CD14-positive monocyte (primary cell): ENCODE data around the gene KSR1. TPM values are rescaled to one million over a fixed set of nuclear protein-coding genes. Genes with fewer than 3 reads are reported as not detected.
"Not testable (repeated sequence)": the region's sequence is repeated elsewhere in the genome, so short reads cannot be mapped to it uniquely, and the experiment has no call there.

Source experiments
- DNase-seq, 3 donors: peaks; one replicate each; pipeline ENCODE4 v3.0.0-alpha.2; 2011 to 2022
- H2AFZ ChIP-seq: 2 replicates; pipeline ENCODE4 v1.6.0; 2012; ENCODE audit warnings: mild to moderate bottlenecking, low read depth, low read length, inconsistent platforms; ENCODE audit not compliant: insufficient read depth, poor library complexity, severe bottlenecking
- H3K27ac ChIP-seq, 2 donors: 1 replicate in 1 of 2; 2 replicates in 1 of 2; pipeline ENCODE4 v1.5.1; 2012 to 2013; ENCODE audit warnings: low read length in 2 of 2, control low read depth in 1 of 2, inconsistent platforms in 1 of 2, low read depth in 1 of 2, mild to moderate bottlenecking in 1 of 2
- H3K27me3 ChIP-seq, 2 donors: one replicate each; pipeline versions ENCODE4 v1.6.0 to v1.6.1; 2011 to 2013; ENCODE audit warnings: low read length in 2 of 2; ENCODE audit not compliant: control insufficient read depth in 2 of 2, insufficient read depth in 2 of 2
- H3K36me3 ChIP-seq, 2 donors: replicated peaks in 1 of 2; 1 replicate in 1 of 2; 2 replicates in 1 of 2; pipeline versions ENCODE4 v1.5.1 to v1.6.1; 2012 to 2013; ENCODE audit warnings: low read length in 2 of 2, control low read depth in 1 of 2, inconsistent platforms in 1 of 2, mild to moderate bottlenecking in 1 of 2; ENCODE audit not compliant: insufficient read depth in 2 of 2, control insufficient read depth in 1 of 2
- H3K4me1 ChIP-seq, 2 donors: 1 replicate in 1 of 2; 2 replicates in 1 of 2; pipeline versions ENCODE4 v1.5.1 to v1.6.1; 2012 to 2013; ENCODE audit warnings: low read length in 2 of 2, control low read depth in 1 of 2, inconsistent platforms in 1 of 2, mild to moderate bottlenecking in 1 of 2, moderate library complexity in 1 of 2; ENCODE audit not compliant: insufficient read depth in 2 of 2, control insufficient read depth in 1 of 2
- H3K4me2 ChIP-seq: replicated peaks from 2 replicates; pipeline ENCODE3; 2012; ENCODE audit warnings: low read length, moderate library complexity, mild to moderate bottlenecking; ENCODE audit not compliant: poor library complexity, severe bottlenecking; ENCODE audit errors: extremely low read depth
- H3K4me3 ChIP-seq, 3 experiments: fragments of 200-600 bp in 1 of 3; sonication (generic) in 1 of 3; replicated peaks in 1 of 3; 1 replicate in 2 of 3; 2 replicates in 1 of 3; pipeline ENCODE4 v1.5.1; 2011 to 2013; ENCODE audit warnings: low read length in 3 of 3, mild to moderate bottlenecking in 3 of 3, control low read depth in 2 of 3, low read depth in 2 of 3, inconsistent platforms in 1 of 3, moderate library complexity in 1 of 3
- H3K79me2 ChIP-seq: 2 replicates; pipeline ENCODE4 v1.6.0; 2012; ENCODE audit warnings: mild to moderate bottlenecking, control low read depth, inconsistent platforms, low read length, moderate library complexity; ENCODE audit not compliant: insufficient read depth
- H3K9ac ChIP-seq: 2 replicates; pipeline ENCODE4 v1.6.0; 2017; ENCODE audit warnings: low read length, mild to moderate bottlenecking; ENCODE audit not compliant: insufficient read depth, poor library complexity, severe bottlenecking
- H3K9me3 ChIP-seq, 2 donors: replicated peaks in 1 of 2; 1 replicate in 1 of 2; 2 replicates in 1 of 2; pipeline versions ENCODE4 v1.5.1 to v1.6.1; 2012 to 2013; ENCODE audit warnings: low read length in 2 of 2, control low read depth in 1 of 2; ENCODE audit not compliant: control insufficient read depth in 1 of 2, insufficient read depth in 1 of 2
- H4K20me1 ChIP-seq: 2 replicates; pipeline ENCODE4 v1.6.0; 2012; ENCODE audit warnings: mild to moderate bottlenecking, low read length, control low read depth, moderate library complexity; ENCODE audit not compliant: insufficient read depth
- H3K27ac Mint-ChIP-seq, 7 donors: one replicate each; pipeline ENCODE4 v1.8.0; 2020; ENCODE audit warnings: mild to moderate bottlenecking in 7 of 7, mixed read lengths in 7 of 7, moderate library complexity in 6 of 7, inconsistent platforms in 2 of 7
- H3K27me3 Mint-ChIP-seq, 3 donors: one replicate each; pipeline ENCODE4 v1.8.0; 2021 to 2022; ENCODE audit warnings: low read depth in 3 of 3, mild to moderate bottlenecking in 3 of 3, mixed read lengths in 3 of 3, moderate library complexity in 3 of 3, inconsistent platforms in 1 of 3
- H3K36me3 Mint-ChIP-seq, 2 donors: one replicate each; pipeline ENCODE4 v1.8.0; 2020; ENCODE audit warnings: mixed read lengths in 2 of 2, inconsistent platforms in 1 of 2, mild to moderate bottlenecking in 1 of 2
- H3K4me1 Mint-ChIP-seq: one replicate; pipeline ENCODE4 v1.8.0; 2020; ENCODE audit warnings: mild to moderate bottlenecking, mixed read lengths
- H3K4me3 Mint-ChIP-seq, 2 donors: one replicate each; pipeline ENCODE4 v1.8.0; 2020; ENCODE audit warnings: mild to moderate bottlenecking in 2 of 2, mixed read lengths in 2 of 2, moderate library complexity in 1 of 2
- H3K9me3 Mint-ChIP-seq, 7 donors: one replicate each; pipeline ENCODE4 v1.8.0; 2020 to 2022; ENCODE audit warnings: mixed read lengths in 7 of 7, mild to moderate bottlenecking in 6 of 7, moderate library complexity in 6 of 7, inconsistent platforms in 2 of 7
- WGBS: methylation state at CpG from one replicate; pipeline ENCODE4 v1.1.5; 2013; ENCODE audit warnings: missing lambda C conversion rate; ENCODE audit not compliant: insufficient coverage; 5-methylcytosine and 5-hydroxymethylcytosine counted together
- intact Hi-C, 2 donors: fragments of 100-400 bp; cut with micrococcal nuclease; formaldehyde crosslinking; loops; one replicate each; pipeline versions ENCODE4 v1.15.0 to v1.15.1; 2023
- polyA plus RNA-seq, 3 donors: library from polyadenylated mRNA; depleted of rRNA in 1 of 3; unstranded in 2 of 3; stranded (reverse) in 1 of 3; fragments of 300-500 nt in 2 of 3; fragments of >200 nt in 1 of 3; fragmentation: Illumina TruSeq in 2 of 3; gene quantifications; 1 replicate in 2 of 3; 2 replicates in 1 of 3; pipeline ENCODE4 v1.2.3, GENCODE V29; 2012 to 2021
- TF ChIP-seq, protein P1 (sequence below): fragments of 200-600 bp; IDR thresholded peaks from one replicate; pipeline ENCODE4 v1.8.0; 2022; ENCODE audit warnings: antibody characterized with exemption, mild to moderate bottlenecking

The KSR1 gene
- polyA plus RNA-seq, 3 donors = 1.2 to 111 (median 4.2) TPM

DNA sequence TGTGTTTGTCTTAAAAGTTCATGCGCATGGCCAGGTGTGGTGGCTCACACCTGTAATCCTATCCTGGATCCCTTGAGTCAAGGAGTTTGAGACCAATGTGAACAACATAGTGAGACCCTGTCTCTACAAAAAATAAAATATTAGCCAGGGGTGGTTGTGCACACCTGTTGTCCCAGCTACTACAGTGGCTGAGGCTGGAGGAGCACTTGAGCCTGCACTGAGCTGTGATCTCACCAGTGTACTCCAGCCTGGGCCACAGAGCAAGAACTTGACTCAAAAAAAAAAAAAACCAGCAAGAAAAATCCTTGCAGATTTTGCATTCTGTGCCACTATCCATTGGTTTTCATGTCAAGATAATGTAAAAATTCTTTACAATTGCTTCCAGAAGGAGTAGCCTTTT is 8.2 kb downstream of the KSR1 start:
- Mint-ChIP-seq H3K4me1 (peaks cover 64% of the 10 kb centered on the region), H3K27ac (no peak overlapping the region), H3K4me3 (no peak overlapping the region), H3K9me3 (peaks cover 0 to 2% (median 0%) of the 10 kb centered on the region in 7 donors), H3K27me3 (peaks cover 0 to 2% (median 0%) of the 10 kb centered on the region in 3 donors), H3K36me3 (peaks cover 9 to 17% of the 10 kb centered on the region in 2 donors)
- H3K9ac ChIP-seq = no peak overlapping the region
- no peak overlapping the region for H2AFZ ChIP-seq
- no peaks in the 10 kb centered on the region for H3K27me3 ChIP-seq
- H3K79me2 ChIP-seq = peaks cover 90% of the 10 kb centered on the region
- peaks cover 4 to 6% of the 10 kb centered on the region in 2 donors for H3K36me3 ChIP-seq
- no peak for DNase-seq
- H3K9me3 ChIP-seq = no peaks in the 10 kb centered on the region
- no peak overlapping the region for H3K4me2 ChIP-seq
- WGBS = no CpG with 5 or more reads among the region's 1 CpG
- H4K20me1 ChIP-seq = peaks cover 96% of the 10 kb centered on the region
- peaks cover 18 to 21% of the 10 kb centered on the region in 2 donors for H3K4me1 ChIP-seq
- H3K4me3 ChIP-seq = no peak overlapping the region
- intact Hi-C loops = no loop called here
- TF ChIP-seq, protein P1, sequence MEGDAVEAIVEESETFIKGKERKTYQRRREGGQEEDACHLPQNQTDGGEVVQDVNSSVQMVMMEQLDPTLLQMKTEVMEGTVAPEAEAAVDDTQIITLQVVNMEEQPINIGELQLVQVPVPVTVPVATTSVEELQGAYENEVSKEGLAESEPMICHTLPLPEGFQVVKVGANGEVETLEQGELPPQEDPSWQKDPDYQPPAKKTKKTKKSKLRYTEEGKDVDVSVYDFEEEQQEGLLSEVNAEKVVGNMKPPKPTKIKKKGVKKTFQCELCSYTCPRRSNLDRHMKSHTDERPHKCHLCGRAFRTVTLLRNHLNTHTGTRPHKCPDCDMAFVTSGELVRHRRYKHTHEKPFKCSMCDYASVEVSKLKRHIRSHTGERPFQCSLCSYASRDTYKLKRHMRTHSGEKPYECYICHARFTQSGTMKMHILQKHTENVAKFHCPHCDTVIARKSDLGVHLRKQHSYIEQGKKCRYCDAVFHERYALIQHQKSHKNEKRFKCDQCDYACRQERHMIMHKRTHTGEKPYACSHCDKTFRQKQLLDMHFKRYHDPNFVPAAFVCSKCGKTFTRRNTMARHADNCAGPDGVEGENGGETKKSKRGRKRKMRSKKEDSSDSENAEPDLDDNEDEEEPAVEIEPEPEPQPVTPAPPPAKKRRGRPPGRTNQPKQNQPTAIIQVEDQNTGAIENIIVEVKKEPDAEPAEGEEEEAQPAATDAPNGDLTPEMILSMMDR = no peak
- H3K27ac ChIP-seq = no peak overlapping the region

DNA sequence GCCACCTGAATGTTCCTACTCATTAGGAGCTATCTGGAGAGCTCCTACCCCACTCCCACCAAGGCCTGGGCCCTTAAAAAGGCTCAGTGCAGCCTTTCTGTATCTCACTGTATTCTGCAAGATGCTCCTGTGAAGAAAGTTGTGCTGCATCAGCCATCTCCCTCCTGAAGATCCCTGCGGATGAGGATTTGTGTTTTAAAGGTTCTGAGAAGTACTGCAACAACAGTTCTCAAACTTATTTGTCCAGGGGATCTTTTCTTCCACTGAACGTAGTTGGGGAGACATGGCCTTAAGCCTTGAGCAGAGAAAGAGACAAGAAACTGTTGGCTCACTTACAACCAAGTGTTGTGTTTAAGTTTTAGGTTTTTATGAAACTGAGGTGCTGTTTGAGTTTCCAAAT is 9.6 kb downstream of the KSR1 start:
- peaks cover 18 to 21% of the 10 kb centered on the region in 2 donors for H3K4me1 ChIP-seq
- H2AFZ ChIP-seq, intact Hi-C loops, H3K9me3 ChIP-seq, H3K9me3 Mint-ChIP-seq, H3K36me3 ChIP-seq, H3K27me3 Mint-ChIP-seq, H3K27me3 ChIP-seq, H3K9ac ChIP-seq, DNase-seq: not testable (repeated sequence)
- peaks cover 57% of the 10 kb centered on the region for H3K4me1 Mint-ChIP-seq
- H3K4me3 Mint-ChIP-seq = peak overlapping the region in 1 of 2 donors; percentile 64
- H3K27ac ChIP-seq = peak overlapping the region in 1 of 2 donors; percentile 81
- H3K27ac Mint-ChIP-seq = peak overlapping the region in 6 of 7 donors; percentile 85 to 95 (median 91)
- peaks cover 86% of the 10 kb centered on the region for H3K79me2 ChIP-seq
- peaks cover 86% of the 10 kb centered on the region for H4K20me1 ChIP-seq
- peak overlapping the region in 1 of 3 experiments; percentile 57 for H3K4me3 ChIP-seq
- H3K36me3 Mint-ChIP-seq = peaks cover 5 to 13% of the 10 kb centered on the region in 2 donors
- no CpG with 5 or more reads among the region's 2 CpGs for WGBS
- H3K4me2 ChIP-seq = peak overlapping the region; percentile 73
